Left ventricle myocardium inferior (tissue), 1 donor: Measurements from ENCODE around the gene SUFU. TPM values are rescaled to one million over a fixed set of nuclear protein-coding genes. Genes with fewer than 3 reads are reported as not detected.
A peak's percentile ranks its signal among the peaks of the same experiment; 100 is the strongest.

ENCODE experiments used
- DNase-seq: peaks from one replicate; pipeline ENCODE4 v3.0.0-alpha.2; 2020
- H3K27ac ChIP-seq: fragments of 200-600 bp; replicated peaks from 2 replicates; pipeline ENCODE4 v1.8.0; 2021
- H3K27me3 ChIP-seq: fragments of 200-600 bp; 2 replicates; pipeline ENCODE4 v1.8.0; 2021; ENCODE audit warnings: low read depth
- H3K36me3 ChIP-seq: fragments of 200-600 bp; 2 replicates; pipeline ENCODE4 v1.8.0; 2021
- H3K4me1 ChIP-seq: fragments of 200-600 bp; 2 replicates; pipeline ENCODE4 v1.8.0; 2021
- H3K4me3 ChIP-seq: fragments of 200-600 bp; 2 replicates; pipeline ENCODE4 v1.8.0; 2021; ENCODE audit warnings: mild to moderate bottlenecking, moderate library complexity
- H3K9me3 ChIP-seq: fragments of 200-600 bp; replicated peaks from 2 replicates; pipeline ENCODE4 v1.8.0; 2021
- intact Hi-C: fragments of 100-400 bp; cut with micrococcal nuclease; formaldehyde crosslinking; loops from one replicate; pipeline ENCODE4 v1.11.0; 2022
- total RNA-seq: library from RNA; stranded (reverse); fragmentation: NEBNext Ultra II Directional; extraction: Animal tissue kit (Norgen Biotek cat#: 25700); gene quantifications from one replicate; pipeline ENCODE4 v1.2.1, GENCODE V29; 2021
- TF ChIP-seq, protein P1 (sequence below): fragments of 200-600 bp; IDR thresholded peaks from 2 replicates; pipeline ENCODE4 v1.8.0; 2021; ENCODE audit warnings: antibody characterized with exemption, mild to moderate bottlenecking, borderline replicate concordance
- donor health status: DM: no; HTN: yes; CAD: no; lungs with severe emphysema.

Gene SUFU
- total RNA-seq, 1 donor from 2014 or later = 7.9 TPM

GRCh38 chr10:102597131-102597991 lies 93.6 kb downstream of the SUFU start:
- peak overlapping the region; percentile 17 for H3K4me3 ChIP-seq
- intact Hi-C loops = no loop called here
- H3K27me3 ChIP-seq = no peaks in the 10 kb centered on the region
- peak; percentile 64 for DNase-seq
- peaks cover 71% of the 10 kb centered on the region for H3K4me1 ChIP-seq
- peak overlapping the region; percentile 89 for H3K27ac ChIP-seq
- peaks cover 37% of the 10 kb centered on the region for H3K36me3 ChIP-seq
- TF ChIP-seq, protein P1, sequence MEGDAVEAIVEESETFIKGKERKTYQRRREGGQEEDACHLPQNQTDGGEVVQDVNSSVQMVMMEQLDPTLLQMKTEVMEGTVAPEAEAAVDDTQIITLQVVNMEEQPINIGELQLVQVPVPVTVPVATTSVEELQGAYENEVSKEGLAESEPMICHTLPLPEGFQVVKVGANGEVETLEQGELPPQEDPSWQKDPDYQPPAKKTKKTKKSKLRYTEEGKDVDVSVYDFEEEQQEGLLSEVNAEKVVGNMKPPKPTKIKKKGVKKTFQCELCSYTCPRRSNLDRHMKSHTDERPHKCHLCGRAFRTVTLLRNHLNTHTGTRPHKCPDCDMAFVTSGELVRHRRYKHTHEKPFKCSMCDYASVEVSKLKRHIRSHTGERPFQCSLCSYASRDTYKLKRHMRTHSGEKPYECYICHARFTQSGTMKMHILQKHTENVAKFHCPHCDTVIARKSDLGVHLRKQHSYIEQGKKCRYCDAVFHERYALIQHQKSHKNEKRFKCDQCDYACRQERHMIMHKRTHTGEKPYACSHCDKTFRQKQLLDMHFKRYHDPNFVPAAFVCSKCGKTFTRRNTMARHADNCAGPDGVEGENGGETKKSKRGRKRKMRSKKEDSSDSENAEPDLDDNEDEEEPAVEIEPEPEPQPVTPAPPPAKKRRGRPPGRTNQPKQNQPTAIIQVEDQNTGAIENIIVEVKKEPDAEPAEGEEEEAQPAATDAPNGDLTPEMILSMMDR = no peak
- no peaks in the 10 kb centered on the region for H3K9me3 ChIP-seq

DNA sequence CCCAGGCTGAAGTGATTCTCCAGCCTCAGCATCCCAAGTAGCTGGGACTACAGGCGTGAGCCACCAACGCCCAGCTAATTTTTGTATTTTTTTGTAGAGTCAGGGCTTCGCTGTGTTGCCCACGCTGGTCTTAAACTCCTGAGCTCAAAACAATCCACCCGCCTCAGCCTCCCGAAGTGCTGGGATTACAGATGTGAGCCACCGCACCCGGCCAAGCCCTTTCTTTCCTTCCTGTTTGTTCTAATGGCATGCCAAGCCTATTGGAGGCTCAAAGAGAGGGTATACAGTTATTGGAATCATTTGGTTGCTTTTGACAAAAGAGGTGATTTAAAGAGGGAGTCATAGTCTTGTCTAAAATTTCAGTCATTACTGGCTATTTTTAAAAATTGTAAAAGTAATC lies 94.5 kb downstream of the SUFU start:
- TF ChIP-seq, protein P1 = no peak
- H3K36me3 ChIP-seq = peaks cover 39% of the 10 kb centered on the region
- no peaks in the 10 kb centered on the region for H3K9me3 ChIP-seq
- DNase-seq = no peak
- H3K4me3 ChIP-seq = no peak overlapping the region
- peaks cover 78% of the 10 kb centered on the region for H3K4me1 ChIP-seq
- H3K27me3 ChIP-seq = no peaks in the 10 kb centered on the region
- peak overlapping the region; percentile 89 for H3K27ac ChIP-seq
- intact Hi-C loops = no loop called here

GRCh38 chr10:102599565-102600327 lies 96.0 kb downstream of the SUFU start:
- Histone ChIP-seq H3K9me3 (no peaks in the 10 kb centered on the region), H3K27me3 (no peaks in the 10 kb centered on the region), H3K27ac (peak overlapping the region; percentile 89), H3K4me1 (peaks cover 93% of the 10 kb centered on the region), H3K4me3 (no peak overlapping the region), H3K36me3 (peaks cover 33% of the 10 kb centered on the region)
- intact Hi-C loops = no loop called here
- TF ChIP-seq, protein P1 = no peak
- peak; percentile 45 for DNase-seq

DNA sequence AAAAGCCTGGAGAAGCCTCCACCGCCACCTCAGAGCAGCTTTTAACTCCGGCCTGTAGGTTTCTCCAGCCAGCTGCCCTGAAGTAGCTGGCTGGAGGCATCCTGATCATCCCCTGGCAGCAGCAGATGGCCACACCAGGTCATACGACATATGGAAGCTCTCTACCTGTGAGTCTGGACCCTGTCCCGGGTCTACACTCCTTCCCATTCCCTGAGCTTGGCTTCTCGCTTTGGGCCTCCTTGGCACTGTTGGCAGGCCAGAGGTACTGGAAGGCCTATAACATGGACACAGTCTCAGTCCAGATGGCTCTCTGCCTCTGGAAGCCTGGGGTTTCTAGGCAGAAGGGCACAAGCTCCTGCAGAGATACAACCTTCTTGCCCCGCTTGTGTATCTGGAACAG lies 97.0 kb downstream of the SUFU start:
- H3K4me3 ChIP-seq = no peak overlapping the region
- TF ChIP-seq, protein P1 = no peak
- H3K27me3 ChIP-seq = no peaks in the 10 kb centered on the region
- intact Hi-C loops = no loop called here
- H3K36me3 ChIP-seq = peaks cover 31% of the 10 kb centered on the region
- no peak for DNase-seq
- H3K9me3 ChIP-seq = no peaks in the 10 kb centered on the region
- H3K4me1 ChIP-seq = peaks cover 94% of the 10 kb centered on the region
- peak overlapping the region; percentile 89 for H3K27ac ChIP-seq

DNA sequence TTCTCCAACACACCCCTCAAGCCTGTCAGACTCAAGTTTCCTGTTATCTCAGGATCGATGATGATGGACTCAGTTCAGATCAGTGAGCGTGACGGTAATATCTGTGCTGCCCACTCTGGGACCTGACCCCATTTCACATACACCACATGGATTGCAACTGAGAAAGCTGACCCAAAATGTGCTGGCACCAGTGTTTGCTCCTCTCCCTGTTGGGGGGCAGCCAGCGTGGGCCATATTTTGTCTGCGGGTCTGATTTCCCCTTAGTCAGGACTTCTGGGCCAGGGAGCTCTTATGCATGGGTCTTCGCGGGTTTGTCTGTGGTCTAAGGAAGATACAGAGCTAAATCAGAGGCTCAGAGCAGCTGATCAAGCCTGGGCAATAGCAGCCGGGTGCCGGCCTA lies 97.9 kb downstream of the SUFU start:
- peaks cover 31% of the 10 kb centered on the region for H3K36me3 ChIP-seq
- H3K4me3 ChIP-seq = no peak overlapping the region
- H3K9me3 ChIP-seq = no peaks in the 10 kb centered on the region
- intact Hi-C loops = no loop called here
- TF ChIP-seq, protein P1 = no peak
- H3K27ac ChIP-seq = peak overlapping the region; percentile 89
- H3K4me1 ChIP-seq = peaks cover 88% of the 10 kb centered on the region
- DNase-seq = no peak
- H3K27me3 ChIP-seq = no peaks in the 10 kb centered on the region
